T-helper 1 cell treated with Interleukin-12 subunit alpha and Interleukin-12 subunit beta and Interleukin-4 antibody, amounts not matched to agents 30 μg/mL and 1 μg/mL, for 36 hours (primary cell): Measurements from ENCODE around the gene FNTB.

Experiments
- H3K27ac Mint-ChIP-seq: one replicate; pipeline ENCODE4 v1.8.0; 2021; ENCODE audit warnings: mild to moderate bottlenecking, mixed read lengths
- H3K27me3 Mint-ChIP-seq: one replicate; pipeline ENCODE4 v1.8.0; 2021; ENCODE audit warnings: low read depth, mixed read lengths
- H3K36me3 Mint-ChIP-seq: one replicate; pipeline ENCODE4 v1.8.0; 2021; ENCODE audit warnings: low read depth, mixed read lengths
- H3K4me1 Mint-ChIP-seq: one replicate; pipeline ENCODE4 v1.8.0; 2021; ENCODE audit warnings: low read depth, mixed read lengths
- H3K4me3 Mint-ChIP-seq: one replicate; pipeline ENCODE4 v1.8.0; 2021; ENCODE audit warnings: mild to moderate bottlenecking, moderate library complexity, mixed read lengths
- H3K9me3 Mint-ChIP-seq: one replicate; pipeline ENCODE4 v1.8.0; 2021; ENCODE audit warnings: mixed read lengths

Gene FNTB

GRCh38 chr14:65102441-65103149 is 115.9 kb downstream of the FNTB start, which contains the start of gene MAX:
MAX (minus strand) TSS chr14:65102517; CDS start chr14:65102339, 178 bp downstream.
- Mint-ChIP-seq H3K27ac (peak within 1 kb of the TSS; percentile 99), H3K9me3 (no peaks in the 10 kb centered on the region), H3K27me3 (peaks cover 5% of the 10 kb centered on the region), H3K36me3 (peaks cover 19% of the 10 kb centered on the region), H3K4me1 (peaks cover 28% of the 10 kb centered on the region), H3K4me3 (peak within 1 kb of the TSS; percentile 89)

GRCh38 chr14:65103150-65103760 is 116.6 kb downstream of the FNTB start:
- Mint-ChIP-seq H3K4me3 (peak overlapping the region; percentile 89), H3K27ac (no peak overlapping the region), H3K9me3 (no peaks in the 10 kb centered on the region), H3K4me1 (peaks cover 23% of the 10 kb centered on the region), H3K36me3 (peaks cover 19% of the 10 kb centered on the region), H3K27me3 (peaks cover 5% of the 10 kb centered on the region)

GRCh38 chr14:65104791-65105190 is 118.1 kb downstream of the FNTB start:
- H3K4me1 Mint-ChIP-seq, result peaks cover 16% of the 10 kb centered on the region
- no peaks in the 10 kb centered on the region for H3K9me3 Mint-ChIP-seq
- no peak overlapping the region for H3K27ac Mint-ChIP-seq
- no peak overlapping the region for H3K4me3 Mint-ChIP-seq
- peaks cover 5% of the 10 kb centered on the region for H3K27me3 Mint-ChIP-seq
- peaks cover 14% of the 10 kb centered on the region for H3K36me3 Mint-ChIP-seq

- peaks cover 3% of the 10 kb centered on the region for H3K36me3 Mint-ChIP-seq
- H3K4me3 Mint-ChIP-seq, result no peak overlapping the region
- H3K9me3 Mint-ChIP-seq, result no peaks in the 10 kb centered on the region
- H3K27ac Mint-ChIP-seq, result no peak overlapping the region
- peaks cover 4% of the 10 kb centered on the region for H3K4me1 Mint-ChIP-seq
- H3K27me3 Mint-ChIP-seq, result peaks cover 5% of the 10 kb centered on the region
Measured at GRCh38 chr14:65106316-65106715, 119.6 kb downstream of the FNTB start.

- H3K27ac Mint-ChIP-seq, result no peak overlapping the region
- H3K36me3 Mint-ChIP-seq, result peaks cover 3% of the 10 kb centered on the region
- H3K4me3 Mint-ChIP-seq, result no peak overlapping the region
- peaks cover 4% of the 10 kb centered on the region for H3K4me1 Mint-ChIP-seq
- H3K9me3 Mint-ChIP-seq, result no peaks in the 10 kb centered on the region
- H3K27me3 Mint-ChIP-seq, result peaks cover 10% of the 10 kb centered on the region
Measured at GRCh38 chr14:65106736-65107135, 120.0 kb downstream of the FNTB start.

DNA sequence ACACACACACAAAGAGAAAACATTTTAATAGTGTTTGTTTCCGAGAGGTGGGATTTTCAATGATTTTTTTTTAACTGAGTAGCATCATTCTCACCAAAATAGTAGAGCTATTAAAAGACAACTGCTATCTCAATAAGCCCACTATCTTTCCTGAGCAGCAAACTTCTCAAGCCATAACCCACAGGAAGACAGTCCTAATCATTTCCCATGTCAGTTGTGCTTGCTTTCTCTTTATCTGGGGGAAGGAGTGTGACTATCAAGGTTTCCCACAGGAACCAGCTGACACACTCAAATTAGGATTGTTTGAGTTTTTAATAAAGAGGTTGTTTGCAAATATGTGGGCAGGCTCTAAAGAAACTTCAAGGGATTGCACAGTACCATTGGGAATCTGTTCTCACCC is 120.5 kb downstream of the FNTB start:
- no peak overlapping the region for H3K27ac Mint-ChIP-seq
- peaks cover 2% of the 10 kb centered on the region for H3K36me3 Mint-ChIP-seq
- H3K27me3 Mint-ChIP-seq, result peaks cover 10% of the 10 kb centered on the region
- no peak overlapping the region for H3K4me3 Mint-ChIP-seq
- no peaks in the 10 kb centered on the region for H3K9me3 Mint-ChIP-seq
- peaks cover 4% of the 10 kb centered on the region for H3K4me1 Mint-ChIP-seq

- H3K4me1 Mint-ChIP-seq, result peaks cover 4% of the 10 kb centered on the region
- H3K27me3 Mint-ChIP-seq, result peaks cover 10% of the 10 kb centered on the region
- H3K9me3 Mint-ChIP-seq, result no peaks in the 10 kb centered on the region
- peak overlapping the region; percentile 19 for H3K27ac Mint-ChIP-seq
- H3K36me3 Mint-ChIP-seq, result no peaks in the 10 kb centered on the region
- no peak overlapping the region for H3K4me3 Mint-ChIP-seq
Measured at GRCh38 chr14:65109357-65109756, 122.7 kb downstream of the FNTB start.

- H3K9me3 Mint-ChIP-seq, result no peaks in the 10 kb centered on the region
- peaks cover 12% of the 10 kb centered on the region for H3K27me3 Mint-ChIP-seq
- no peaks in the 10 kb centered on the region for H3K36me3 Mint-ChIP-seq
- H3K27ac Mint-ChIP-seq, result no peak overlapping the region
- H3K4me1 Mint-ChIP-seq, result peaks cover 4% of the 10 kb centered on the region
- H3K4me3 Mint-ChIP-seq, result no peak overlapping the region
Measured at GRCh38 chr14:65110525-65110924, 123.8 kb downstream of the FNTB start.
